ENCODE measurements around the gene RPS19BP1. TPM values are rescaled to one million over a fixed set of nuclear protein-coding genes. Genes with fewer than 3 reads are reported as not detected.

RPS19BP1 gene
- total RNA-seq, 1 donor from 2014 or later: 47.9 TPM

DNA sequence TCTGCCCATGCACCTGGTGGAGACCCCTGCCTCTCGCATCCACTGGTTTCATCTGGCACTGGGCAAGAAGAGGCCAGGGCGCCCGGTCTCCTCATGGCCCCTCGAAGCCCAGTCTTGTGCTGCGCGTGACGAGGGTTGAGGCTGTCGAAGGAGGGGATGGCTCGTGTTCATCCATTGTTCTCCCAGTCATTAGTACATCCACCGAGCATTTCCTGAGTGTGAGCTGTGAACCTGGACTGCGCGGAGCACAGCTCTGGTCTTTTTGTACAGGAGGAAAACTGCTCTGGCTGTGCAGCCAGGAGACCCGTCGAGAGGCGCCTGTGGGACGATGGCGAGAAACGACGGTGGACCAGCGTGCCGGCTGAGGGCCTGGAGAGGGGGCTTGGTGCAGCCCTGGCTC is 44.8 kb upstream of the RPS19BP1 start:
- no peaks in the 10 kb centered on the region for H3K9me3 Mint-ChIP-seq (ENCODE audit: low read depth)
- no peaks in the 10 kb centered on the region for H3K36me3 Mint-ChIP-seq (ENCODE audit: low read depth)
- H3K27ac Mint-ChIP-seq (ENCODE audit: unreplicated experiment): no peak overlapping the region
- DNase-seq (ENCODE audit: low spot score): no peak
- H3K4me3 Mint-ChIP-seq (ENCODE audit: unreplicated experiment): no peak overlapping the region
- TF ChIP-seq, protein P1, sequence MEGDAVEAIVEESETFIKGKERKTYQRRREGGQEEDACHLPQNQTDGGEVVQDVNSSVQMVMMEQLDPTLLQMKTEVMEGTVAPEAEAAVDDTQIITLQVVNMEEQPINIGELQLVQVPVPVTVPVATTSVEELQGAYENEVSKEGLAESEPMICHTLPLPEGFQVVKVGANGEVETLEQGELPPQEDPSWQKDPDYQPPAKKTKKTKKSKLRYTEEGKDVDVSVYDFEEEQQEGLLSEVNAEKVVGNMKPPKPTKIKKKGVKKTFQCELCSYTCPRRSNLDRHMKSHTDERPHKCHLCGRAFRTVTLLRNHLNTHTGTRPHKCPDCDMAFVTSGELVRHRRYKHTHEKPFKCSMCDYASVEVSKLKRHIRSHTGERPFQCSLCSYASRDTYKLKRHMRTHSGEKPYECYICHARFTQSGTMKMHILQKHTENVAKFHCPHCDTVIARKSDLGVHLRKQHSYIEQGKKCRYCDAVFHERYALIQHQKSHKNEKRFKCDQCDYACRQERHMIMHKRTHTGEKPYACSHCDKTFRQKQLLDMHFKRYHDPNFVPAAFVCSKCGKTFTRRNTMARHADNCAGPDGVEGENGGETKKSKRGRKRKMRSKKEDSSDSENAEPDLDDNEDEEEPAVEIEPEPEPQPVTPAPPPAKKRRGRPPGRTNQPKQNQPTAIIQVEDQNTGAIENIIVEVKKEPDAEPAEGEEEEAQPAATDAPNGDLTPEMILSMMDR (IDR thresholded peaks at IDR 0.05): no peak
- H3K27me3 Mint-ChIP-seq (ENCODE audit: low read depth): peaks cover 14% of the 10 kb centered on the region
- peaks cover 22% of the 10 kb centered on the region for H3K4me1 Mint-ChIP-seq (ENCODE audit: low read depth)

DNA sequence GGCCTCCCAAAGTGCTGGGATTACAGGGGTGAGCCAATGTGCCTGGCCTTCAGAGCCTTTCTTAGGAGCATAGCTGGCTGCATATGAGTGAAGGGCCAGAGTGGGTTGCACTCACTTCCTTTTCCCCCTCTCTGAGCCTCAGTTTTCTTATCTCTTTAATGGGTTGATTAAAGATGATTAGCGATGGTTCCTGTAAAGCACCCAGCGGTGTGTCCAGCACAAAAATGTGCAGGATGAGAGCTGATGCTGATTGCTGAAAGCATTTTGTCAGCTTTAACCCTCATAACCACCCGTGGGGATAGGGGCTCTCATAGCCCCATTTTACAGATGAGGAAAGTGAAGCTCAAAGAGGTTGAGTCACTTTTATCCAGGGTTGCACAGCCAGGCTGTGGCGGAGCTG is 43.5 kb upstream of the RPS19BP1 start:
- Mint-ChIP-seq H3K4me3 (ENCODE audit: unreplicated experiment) (no peak overlapping the region), H3K27me3 (ENCODE audit: low read depth) (peaks cover 9% of the 10 kb centered on the region), H3K9me3 (ENCODE audit: low read depth) (no peaks in the 10 kb centered on the region), H3K27ac (ENCODE audit: unreplicated experiment) (no peak overlapping the region), H3K36me3 (ENCODE audit: low read depth) (no peaks in the 10 kb centered on the region), H3K4me1 (ENCODE audit: low read depth) (peaks cover 22% of the 10 kb centered on the region)
- TF ChIP-seq, protein P1 (IDR thresholded peaks at IDR 0.05): no peak
- no peak for DNase-seq (ENCODE audit: low spot score)

DNA sequence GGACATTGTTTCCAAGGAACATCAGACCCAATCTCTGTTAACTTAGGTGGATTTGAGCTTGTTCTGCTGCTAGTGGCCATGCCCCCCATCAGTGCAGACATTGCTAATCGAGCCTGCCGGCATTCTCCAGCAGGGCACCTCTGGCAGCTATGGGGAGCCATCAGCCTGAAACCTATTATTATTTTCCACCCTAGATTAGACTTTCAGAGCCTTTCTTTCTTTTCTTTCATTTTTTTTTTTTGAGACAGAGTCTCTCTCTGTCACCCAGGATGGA is 42.9 kb upstream of the RPS19BP1 start:
- no peak for DNase-seq (ENCODE audit: low spot score)
- peaks cover 9% of the 10 kb centered on the region for H3K27me3 Mint-ChIP-seq (ENCODE audit: low read depth)
- no peaks in the 10 kb centered on the region for H3K36me3 Mint-ChIP-seq (ENCODE audit: low read depth)
- TF ChIP-seq, protein P1 (IDR thresholded peaks at IDR 0.05): no peak
- H3K27ac Mint-ChIP-seq (ENCODE audit: unreplicated experiment): no peak overlapping the region
- no peaks in the 10 kb centered on the region for H3K9me3 Mint-ChIP-seq (ENCODE audit: low read depth)
- peaks cover 22% of the 10 kb centered on the region for H3K4me1 Mint-ChIP-seq (ENCODE audit: low read depth)
- H3K4me3 Mint-ChIP-seq (ENCODE audit: unreplicated experiment): no peak overlapping the region

DNA sequence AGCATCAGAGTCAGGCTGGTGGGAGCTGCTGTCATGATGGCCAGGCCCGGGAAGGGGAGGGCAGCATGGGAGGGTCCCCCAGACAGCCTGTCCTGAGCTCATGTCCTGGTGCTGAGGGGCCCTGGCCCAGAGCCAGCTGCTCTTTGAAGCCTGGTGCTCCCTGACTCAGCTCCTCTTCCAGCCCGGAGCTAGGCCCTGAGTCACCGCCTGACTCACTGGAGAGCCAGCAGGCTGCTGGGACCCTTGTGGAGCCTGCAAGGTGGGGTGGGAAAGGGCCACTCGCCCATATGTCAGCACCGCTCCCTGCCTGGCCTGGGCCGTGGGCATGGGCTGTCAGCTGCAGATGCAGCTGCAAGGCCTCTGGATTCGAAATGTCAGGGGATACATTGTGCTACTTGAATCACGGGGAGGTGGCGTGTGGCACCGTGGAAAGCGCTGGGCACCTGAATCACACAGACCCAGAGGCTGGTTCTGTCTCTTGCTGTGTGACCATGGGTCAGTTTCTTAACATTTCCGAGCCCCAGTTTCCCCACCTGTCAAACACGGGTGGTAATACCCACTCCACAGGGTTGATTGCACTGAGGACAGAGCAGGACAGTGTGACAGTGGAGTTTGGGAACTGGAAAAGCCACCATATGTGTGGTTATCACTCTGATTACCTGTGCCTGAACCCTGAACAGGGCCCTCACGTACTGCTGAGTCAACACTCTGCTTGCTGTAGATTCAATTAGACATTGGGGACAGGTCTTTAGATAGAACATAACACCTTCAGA is 42.4 kb upstream of the RPS19BP1 start:
- Mint-ChIP-seq H3K27me3 (ENCODE audit: low read depth) (peaks cover 9% of the 10 kb centered on the region), H3K36me3 (ENCODE audit: low read depth) (no peaks in the 10 kb centered on the region), H3K4me1 (ENCODE audit: low read depth) (peaks cover 17% of the 10 kb centered on the region), H3K27ac (ENCODE audit: unreplicated experiment) (no peak overlapping the region), H3K9me3 (ENCODE audit: low read depth) (no peaks in the 10 kb centered on the region), H3K4me3 (ENCODE audit: unreplicated experiment) (no peak overlapping the region)
- TF ChIP-seq, protein P1 (IDR thresholded peaks at IDR 0.05): no peak
- peak; percentile 88 for DNase-seq (ENCODE audit: low spot score)

- DNase-seq (ENCODE audit: low spot score): no peak
- H3K9me3 Mint-ChIP-seq (ENCODE audit: low read depth): no peaks in the 10 kb centered on the region
- no peaks in the 10 kb centered on the region for H3K27me3 Mint-ChIP-seq (ENCODE audit: low read depth)
- H3K27ac Mint-ChIP-seq (ENCODE audit: unreplicated experiment): no peak overlapping the region
- no peak overlapping the region for H3K4me3 Mint-ChIP-seq (ENCODE audit: unreplicated experiment)
- TF ChIP-seq, protein P1 (IDR thresholded peaks at IDR 0.05): no peak
- H3K36me3 Mint-ChIP-seq (ENCODE audit: low read depth): no peaks in the 10 kb centered on the region
- peaks cover 16% of the 10 kb centered on the region for H3K4me1 Mint-ChIP-seq (ENCODE audit: low read depth)
Observed at GRCh38 chr22:39571538-39571937, 39.0 kb upstream of the RPS19BP1 start.

Measured in chondrocyte (in vitro differentiated cells).